HG03196 (cell line): ENCODE results near the gene POU6F2.
A peak's percentile ranks its signal among the peaks of the same experiment; 100 is the strongest.
"Not testable (repeated sequence)": the region's sequence is repeated elsewhere in the genome, so short reads cannot be mapped to it uniquely, and the experiment has no call there.

ENCODE experiments used
- ATAC-seq: cut with Tn5 transposase; IDR thresholded peaks from one replicate; pipeline ENCODE4 v1.9.1; 2021; ENCODE audit not compliant: unreplicated experiment

POU6F2 gene

GRCh38 chr7:39294022-39294421, 316.3 kb downstream of the POU6F2 start:
- ATAC-seq, result no peak

- ATAC-seq, result no peak
These were observed 318.1 kb downstream of the POU6F2 start for GRCh38 chr7:39295796-39296195.

- ATAC-seq, result no peak
These were observed 322.0 kb downstream of the POU6F2 start for GRCh38 chr7:39299695-39300094.

GRCh38 chr7:39300276-39300675, 322.6 kb downstream of the POU6F2 start:
- ATAC-seq, result no peak

GRCh38 chr7:39301543-39301942, 323.8 kb downstream of the POU6F2 start:
- no peak for ATAC-seq

- no peak for ATAC-seq
These were observed 326.5 kb downstream of the POU6F2 start for GRCh38 chr7:39304178-39304577.

GRCh38 chr7:39304668-39305405, 327.1 kb downstream of the POU6F2 start:
- ATAC-seq, result no peak

GRCh38 chr7:39306016-39306570, 328.4 kb downstream of the POU6F2 start:
- ATAC-seq, result no peak

GRCh38 chr7:39310699-39311098, 333.0 kb downstream of the POU6F2 start:
- no peak for ATAC-seq

GRCh38 chr7:39312254-39312989, 334.7 kb downstream of the POU6F2 start:
- no peak for ATAC-seq

- no peak for ATAC-seq
These were observed 335.7 kb downstream of the POU6F2 start for GRCh38 chr7:39313376-39313775.

- no peak for ATAC-seq
These were observed 336.3 kb downstream of the POU6F2 start for GRCh38 chr7:39313974-39314373.

GRCh38 chr7:39317107-39317506, 339.4 kb downstream of the POU6F2 start:
- ATAC-seq, result no peak

- no peak for ATAC-seq
These were observed 340.2 kb downstream of the POU6F2 start for GRCh38 chr7:39317896-39318295.

- ATAC-seq, result no peak
These were observed 343.5 kb downstream of the POU6F2 start for GRCh38 chr7:39321245-39321644.

- peak; percentile 61 for ATAC-seq
These were observed 344.3 kb downstream of the POU6F2 start for GRCh38 chr7:39321909-39322498.

GRCh38 chr7:39324139-39324760, 346.5 kb downstream of the POU6F2 start:
- no peak for ATAC-seq

- ATAC-seq, result not testable (repeated sequence)
These were observed 353.9 kb downstream of the POU6F2 start for GRCh38 chr7:39331607-39332006.

- ATAC-seq, result no peak
These were observed 354.4 kb downstream of the POU6F2 start for GRCh38 chr7:39332142-39332541.

- ATAC-seq, result no peak
These were observed 356.0 kb downstream of the POU6F2 start for GRCh38 chr7:39333701-39334100.

- no peak for ATAC-seq
These were observed 358.7 kb downstream of the POU6F2 start for GRCh38 chr7:39336442-39336841.
